ENCODE data around the gene CTSS.

The CTSS gene

GRCh38 chr1:150696590-150696989 is 69.0 kb downstream of the CTSS start:
- DNase-seq: no peak

GRCh38 chr1:150696162-150696561 is 69.4 kb downstream of the CTSS start:
- no peak for DNase-seq

- DNase-seq: no peak
Observed at GRCh38 chr1:150695561-150695960, 70.0 kb downstream of the CTSS start.

GRCh38 chr1:150692720-150693119 is 72.9 kb downstream of the CTSS start:
- no peak for DNase-seq

- no peak for DNase-seq
Observed at GRCh38 chr1:150688763-150689162, 76.8 kb downstream of the CTSS start.

- no peak for DNase-seq
Observed at GRCh38 chr1:150686275-150686674, 79.3 kb downstream of the CTSS start.

GRCh38 chr1:150683914-150684313 is 81.7 kb downstream of the CTSS start:
- no peak for DNase-seq
